K562 (cell line): Measurements from ENCODE around the gene SLCO1A2.
"Not testable (repeated sequence)": the region's sequence is repeated elsewhere in the genome, so short reads cannot be mapped to it uniquely, and the experiment has no call there.

Source experiments
- GTF2F1 ChIP-seq: IDR thresholded peaks from 2 replicates; pipeline ENCODE4 v1.6.1; 2011; ENCODE audit warnings: low read depth, low read length, improper control_type of control experiment
- MAFK ChIP-seq: IDR thresholded peaks from 2 replicates; pipeline ENCODE4 v1.6.1; 2011; ENCODE audit warnings: low read length, improper control_type of control experiment
- POLR2A ChIP-seq: fragments of 450-650 bp; conservative IDR thresholded peaks from 2 replicates; pipeline ENCODE4 v1.6.1; 2016
- POLR2B ChIP-seq: fragments of 450-650 bp; IDR thresholded peaks from 2 replicates; pipeline ENCODE4 v1.6.1; 2018; ENCODE audit warnings: low read depth; ENCODE audit not compliant: partially characterized antibody
- SMAD3 ChIP-seq: fragments of 450-650 bp; formaldehyde crosslinking; conservative IDR thresholded peaks from 2 replicates; pipeline ENCODE4 v1.4.0; 2020; ENCODE audit warnings: mild to moderate bottlenecking

DNA sequence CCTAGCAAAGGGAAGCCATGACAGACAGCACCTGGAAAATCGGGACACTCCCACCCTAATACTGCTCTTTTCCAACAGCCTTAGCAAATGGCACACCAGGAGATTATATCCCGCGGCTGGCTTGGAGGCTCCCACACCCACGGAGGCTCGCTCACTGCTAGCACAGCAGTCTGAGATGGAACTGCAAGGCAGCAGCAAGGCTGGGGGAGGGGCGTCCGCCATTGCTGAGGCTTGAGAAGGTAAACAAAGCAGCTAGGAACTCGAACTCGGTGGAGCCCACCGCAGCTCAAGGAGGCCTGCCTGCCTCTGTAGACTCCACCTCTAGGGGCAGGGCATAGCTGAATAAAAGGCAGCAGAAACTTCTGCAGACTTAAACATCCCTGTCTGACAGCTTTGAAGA is 25.9 kb upstream of the SLCO1A2 start:
- not testable (repeated sequence) for TF ChIP-seq POLR2A; GTF2F1; MAFK; POLR2B; SMAD3 (CRISPR knock-in tag)
